CMK (cell line): ENCODE results near the gene KRT2.

ENCODE experiments used
- DNase-seq: peaks from one replicate; pipeline ENCODE4 v3.0.0-alpha.2; 2010; ENCODE audit warnings: low read depth

The KRT2 gene

DNA sequence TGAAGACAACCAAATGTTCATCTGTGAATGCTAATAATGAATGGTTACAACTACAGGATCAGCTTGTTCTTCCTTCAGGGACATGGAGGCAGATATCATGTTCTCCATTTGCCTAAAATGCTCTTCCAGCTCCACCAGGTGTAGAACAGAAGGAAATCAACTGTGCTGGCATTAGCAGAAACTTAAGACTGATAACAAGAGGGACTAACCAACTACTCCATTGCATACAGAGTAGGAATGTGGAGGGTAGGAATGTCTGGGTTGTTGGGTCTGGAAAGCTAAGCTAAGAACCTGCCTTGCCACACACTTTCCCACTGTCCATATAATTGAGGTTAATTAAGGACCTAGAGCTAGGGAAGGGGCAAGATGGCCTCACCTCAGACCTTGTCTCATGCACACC is 11.4 kb upstream of the KRT2 start:
- no peak for DNase-seq

DNA sequence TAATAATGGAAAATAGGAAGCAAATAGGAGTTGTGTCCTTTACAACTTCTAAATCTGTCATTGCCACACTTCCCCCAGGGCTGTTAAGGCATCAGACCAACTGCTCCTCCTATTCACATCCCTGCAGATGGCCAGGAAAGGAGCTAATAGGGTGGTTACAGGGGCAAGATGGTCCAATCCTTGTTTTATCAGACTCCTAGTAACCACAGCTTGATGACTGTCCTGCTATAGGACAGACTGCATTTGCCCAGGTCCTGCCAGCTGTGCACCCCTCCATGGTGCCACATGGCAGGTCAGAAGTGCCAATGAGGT is 10.9 kb upstream of the KRT2 start:
- no peak for DNase-seq

DNA sequence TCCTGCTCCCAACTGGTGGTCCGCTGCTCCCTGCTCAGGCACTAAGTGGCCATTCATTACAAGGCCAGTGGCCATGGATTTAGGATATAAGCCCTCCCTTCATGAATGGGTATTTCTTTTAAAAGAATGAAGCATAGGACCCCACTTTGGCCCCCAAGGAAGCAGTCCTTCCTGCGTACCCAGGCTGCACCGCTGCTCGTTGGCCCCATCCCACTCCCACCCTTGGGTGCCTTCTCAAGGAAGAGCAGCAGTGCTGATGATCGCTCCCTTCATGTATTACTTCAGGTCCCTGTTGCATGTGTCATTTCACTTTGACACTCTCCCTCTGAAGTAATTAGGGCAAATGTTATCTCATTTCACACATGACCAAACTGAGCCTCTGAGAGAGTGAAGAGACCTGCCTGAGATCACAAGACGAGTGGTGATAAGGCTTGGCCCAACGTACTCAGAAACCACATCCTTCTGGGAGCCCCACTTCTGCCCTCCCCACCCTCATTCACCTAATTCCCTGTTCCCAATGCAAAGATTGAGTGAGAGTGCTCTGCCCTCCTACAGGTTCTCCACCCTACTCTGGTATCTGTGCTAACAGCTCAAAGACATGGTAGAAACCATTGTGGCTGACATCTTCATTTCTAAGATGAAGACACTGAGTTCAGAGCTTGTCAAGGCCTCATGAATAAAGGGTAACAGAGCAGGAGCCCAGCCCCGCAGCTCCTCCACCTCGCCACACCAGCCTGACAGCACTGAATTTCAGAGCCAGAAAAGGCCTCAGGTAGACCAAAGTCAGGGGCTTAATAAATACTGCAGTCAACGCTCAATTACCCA is 10.3 kb upstream of the KRT2 start:
- DNase-seq: peak; percentile 90

DNA sequence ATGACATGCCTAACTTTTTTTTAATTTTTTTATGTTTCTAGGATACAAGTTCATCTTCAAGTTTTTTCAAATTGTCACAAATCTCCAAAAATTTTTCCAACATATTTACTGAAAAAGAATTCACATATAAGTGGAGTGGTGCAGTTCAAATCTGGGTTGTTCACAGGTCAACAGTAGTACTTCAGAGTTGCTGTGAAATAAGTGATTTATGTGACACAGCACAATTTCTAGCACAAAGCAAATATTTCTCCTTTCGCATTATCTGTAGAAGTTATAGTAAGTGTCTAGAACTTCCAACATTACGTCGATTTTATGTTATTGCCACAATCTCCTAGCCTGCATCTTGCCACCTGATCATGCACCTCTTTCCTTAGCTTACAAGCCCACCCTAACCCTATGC is 9.7 kb upstream of the KRT2 start:
- no peak for DNase-seq

DNA sequence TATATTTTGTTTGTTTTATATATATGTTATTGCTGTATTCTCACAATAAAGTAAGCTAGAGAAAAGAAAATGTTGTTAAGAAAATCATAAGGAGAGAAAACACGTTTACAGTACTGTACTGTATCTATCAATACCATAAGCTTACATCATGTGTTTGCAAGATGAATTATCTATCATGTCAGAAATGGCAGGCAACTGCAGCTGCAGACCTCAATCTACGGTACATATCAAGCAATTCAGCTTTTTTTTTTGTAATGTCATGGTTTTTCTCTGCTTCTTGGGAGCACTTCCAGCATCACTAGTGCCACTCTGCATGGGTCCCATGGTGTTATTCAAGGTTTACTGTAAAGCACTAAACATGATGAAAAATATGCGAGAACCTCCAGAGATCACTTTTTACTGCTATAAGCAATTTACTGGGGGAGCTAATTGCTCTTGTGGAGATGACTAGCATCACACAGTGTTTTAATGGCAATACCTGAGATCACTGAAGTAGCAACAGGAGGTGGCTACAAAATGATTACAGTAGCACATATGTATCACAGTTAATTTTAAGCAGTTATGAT is 9.0 kb upstream of the KRT2 start:
- DNase-seq: no peak

DNA sequence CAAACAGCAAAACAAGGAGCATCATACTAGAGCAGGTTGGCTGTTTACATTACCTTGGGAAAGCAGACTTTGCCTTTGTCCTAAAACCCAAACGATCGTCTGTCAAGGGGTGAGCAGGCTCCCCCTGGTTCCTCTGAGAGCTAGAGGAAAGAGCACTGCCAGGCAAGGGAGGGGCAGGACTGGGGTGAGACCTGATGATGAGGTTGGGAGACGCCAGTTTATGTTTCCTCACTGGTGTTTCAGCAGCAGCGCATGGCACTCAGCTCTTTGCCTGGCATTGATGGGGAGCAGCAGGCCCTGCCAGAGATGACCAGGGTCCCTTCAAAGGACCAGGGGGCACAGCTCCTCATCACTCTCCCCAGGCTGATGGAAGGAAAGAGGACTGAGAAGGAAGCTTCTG is 7.9 kb upstream of the KRT2 start:
- no peak for DNase-seq

DNA sequence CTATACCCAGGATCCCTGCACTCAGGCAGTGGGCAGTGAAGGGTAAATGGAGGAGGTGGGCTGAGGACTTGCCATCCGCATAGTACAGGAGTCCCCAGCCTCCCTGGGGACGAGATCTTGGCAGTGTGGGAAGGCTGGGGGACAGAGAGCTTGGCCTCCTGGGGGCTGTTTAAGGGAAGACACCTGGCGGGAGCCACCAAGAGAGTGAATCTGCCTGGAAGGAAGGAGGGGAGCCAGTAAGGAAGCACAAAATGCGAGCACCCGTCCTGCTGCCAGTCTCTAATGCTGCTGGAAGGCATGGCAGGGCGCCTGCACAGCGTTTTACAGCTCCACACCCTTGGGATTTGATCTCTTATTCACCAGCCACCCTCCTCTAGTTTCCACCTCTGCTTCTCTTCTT is 7.4 kb upstream of the KRT2 start:
- DNase-seq: no peak

DNA sequence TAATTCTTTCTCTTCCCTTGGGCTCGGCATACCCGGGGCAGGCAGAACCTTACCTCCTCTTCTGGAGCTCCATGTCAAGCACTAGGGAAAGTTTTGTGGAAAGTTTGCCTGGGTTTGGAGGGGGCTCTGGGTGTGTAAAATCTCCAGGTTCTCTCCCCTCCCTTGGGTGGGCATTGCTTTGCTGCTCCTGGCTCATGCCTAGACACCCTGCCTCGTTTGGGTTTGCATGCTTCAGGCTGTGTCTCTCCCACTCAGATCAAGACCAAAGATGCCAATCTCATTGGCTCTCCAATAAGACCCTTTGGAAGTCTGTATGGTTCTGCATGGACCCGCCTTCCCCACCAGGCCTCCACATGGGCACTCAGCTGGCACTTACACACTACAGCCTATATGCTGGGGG is 6.2 kb upstream of the KRT2 start:
- DNase-seq: no peak

DNA sequence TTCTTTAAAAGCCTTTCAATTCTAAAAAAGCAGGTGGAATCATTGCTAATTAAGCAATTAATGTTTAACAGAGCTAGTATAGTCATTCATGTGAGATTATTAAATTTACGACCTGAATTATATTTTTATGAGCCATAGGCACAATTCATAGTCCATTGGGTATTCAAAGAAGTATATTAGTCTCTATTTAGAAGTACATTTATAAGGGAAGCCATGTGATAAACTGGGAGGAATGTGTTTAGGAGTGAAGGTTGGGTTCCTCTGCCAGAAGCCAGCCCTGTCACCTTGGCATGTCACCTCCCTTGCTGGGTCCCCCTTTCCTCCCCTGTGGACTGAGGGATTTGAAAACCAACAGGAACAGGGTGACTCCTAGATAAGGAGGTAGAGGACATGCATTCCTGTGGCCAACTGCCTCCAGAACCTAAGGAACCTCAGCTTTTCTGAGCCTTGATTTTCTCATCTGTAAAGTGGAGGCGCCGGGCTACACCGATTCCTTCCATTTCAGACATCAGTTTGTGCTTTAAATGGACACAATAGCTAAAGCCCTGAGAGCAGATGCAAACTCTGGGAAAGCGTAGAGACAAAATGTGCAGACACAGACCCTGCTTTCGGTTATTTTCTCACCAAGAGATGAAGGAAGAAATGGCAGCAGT is 5.4 kb upstream of the KRT2 start:
- DNase-seq: no peak

DNA sequence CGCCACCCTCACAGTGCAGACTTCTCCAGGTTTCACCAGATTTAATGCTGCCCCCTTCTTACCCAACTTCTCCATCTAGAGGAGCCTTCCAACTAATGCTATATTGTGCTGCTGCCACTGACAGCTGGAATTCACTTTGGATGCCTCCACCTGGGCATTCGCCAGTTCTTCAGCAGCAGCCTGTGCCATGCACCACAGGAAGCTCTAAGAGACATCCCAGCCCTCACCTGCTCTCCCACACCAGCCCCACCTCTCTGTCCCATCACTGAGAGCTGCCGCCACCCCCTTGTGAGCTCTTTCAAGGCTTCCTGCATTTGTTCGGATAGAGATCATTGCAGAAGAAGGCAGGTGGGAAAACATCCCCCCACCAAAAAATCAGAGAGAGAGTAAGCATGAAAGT is 4.6 kb upstream of the KRT2 start:
- DNase-seq: no peak

DNA sequence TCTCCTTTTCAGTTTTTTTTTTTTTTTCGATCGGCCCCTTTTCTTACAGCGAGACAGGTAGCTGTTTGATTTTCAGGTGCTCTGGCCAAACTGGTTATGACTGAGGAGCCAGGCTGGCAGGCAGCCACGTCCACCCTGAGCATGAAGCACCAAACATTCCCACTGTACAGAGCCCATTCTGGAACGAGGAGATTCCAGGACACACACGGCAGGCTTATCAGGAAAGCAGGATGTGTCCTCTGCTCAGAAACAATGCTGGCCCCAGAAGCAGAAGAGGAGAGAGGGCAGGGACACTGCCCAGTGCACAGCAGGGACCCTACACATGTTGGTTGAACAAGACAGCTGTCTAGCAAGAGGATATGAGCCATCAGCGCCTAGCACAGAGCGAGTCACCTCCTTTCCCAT is 3.7 kb upstream of the KRT2 start:
- DNase-seq: no peak

DNA sequence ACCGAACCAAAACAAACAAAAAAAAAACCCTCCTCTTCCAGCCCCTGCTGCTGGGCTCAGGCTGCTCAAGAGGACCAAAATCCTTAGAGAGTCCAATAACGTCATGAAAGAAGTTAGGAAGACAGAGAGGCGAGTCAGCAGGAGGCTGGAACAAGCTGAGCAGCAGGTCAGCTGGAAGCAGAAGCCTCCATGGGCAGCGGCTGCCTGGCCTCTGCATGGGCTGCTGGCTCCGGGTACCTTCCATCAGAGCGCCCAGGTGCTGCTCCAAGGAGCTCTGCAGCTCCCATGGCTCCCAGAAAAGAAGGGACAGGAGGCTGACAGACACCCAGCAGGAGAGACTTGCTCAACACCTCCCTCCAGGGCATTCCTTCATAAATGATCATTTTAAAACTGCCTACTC is 3.2 kb upstream of the KRT2 start:
- no peak for DNase-seq

DNA sequence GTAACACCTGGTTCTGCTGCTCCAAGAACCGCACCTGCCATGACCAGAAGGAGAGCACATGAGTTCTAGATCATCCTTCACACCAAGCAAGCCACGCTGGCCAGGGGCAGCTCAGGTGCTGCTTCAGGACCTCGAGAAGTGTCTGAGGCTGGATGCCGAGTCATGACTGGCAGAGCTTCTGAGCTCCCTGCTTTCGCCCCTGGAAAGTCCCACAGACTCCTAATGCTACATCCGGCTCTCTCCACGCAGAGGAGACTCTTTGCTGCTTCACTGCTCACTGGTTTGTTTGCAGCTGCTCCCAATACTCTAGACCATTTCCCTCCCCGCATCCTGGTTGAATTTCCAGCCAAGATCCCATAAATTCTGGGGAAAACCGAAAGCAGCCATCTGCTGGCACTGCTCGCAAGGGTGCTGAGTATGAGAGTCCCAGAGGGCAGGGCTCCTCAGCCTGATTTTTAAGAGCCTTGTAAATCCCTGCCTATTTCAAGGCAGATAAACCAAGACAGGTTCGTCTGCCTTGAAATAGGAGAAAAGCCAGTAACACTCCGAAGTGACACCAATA is 1.4 kb downstream of the KRT2 start:
- no peak for DNase-seq

DNA sequence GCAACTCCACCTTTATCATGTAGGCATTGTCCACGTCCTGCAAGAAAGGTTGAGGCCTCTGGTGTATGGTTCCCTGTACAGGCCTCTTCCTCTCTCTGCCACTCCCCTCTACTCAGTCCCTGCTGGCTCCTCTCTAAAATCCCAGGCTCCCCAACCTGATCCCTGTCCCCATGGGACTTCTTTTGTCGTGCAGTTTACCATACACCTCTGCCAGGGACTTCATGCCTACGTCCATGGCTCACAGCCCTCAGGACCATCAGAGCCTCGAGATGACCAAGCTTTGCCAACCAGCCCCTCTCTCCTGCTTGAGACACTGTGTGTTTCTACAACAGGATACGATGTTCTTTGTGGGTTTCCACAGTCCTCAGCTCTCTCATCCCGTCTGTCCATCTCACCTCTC is 2.9 kb downstream of the KRT2 start:
- DNase-seq: no peak

DNA sequence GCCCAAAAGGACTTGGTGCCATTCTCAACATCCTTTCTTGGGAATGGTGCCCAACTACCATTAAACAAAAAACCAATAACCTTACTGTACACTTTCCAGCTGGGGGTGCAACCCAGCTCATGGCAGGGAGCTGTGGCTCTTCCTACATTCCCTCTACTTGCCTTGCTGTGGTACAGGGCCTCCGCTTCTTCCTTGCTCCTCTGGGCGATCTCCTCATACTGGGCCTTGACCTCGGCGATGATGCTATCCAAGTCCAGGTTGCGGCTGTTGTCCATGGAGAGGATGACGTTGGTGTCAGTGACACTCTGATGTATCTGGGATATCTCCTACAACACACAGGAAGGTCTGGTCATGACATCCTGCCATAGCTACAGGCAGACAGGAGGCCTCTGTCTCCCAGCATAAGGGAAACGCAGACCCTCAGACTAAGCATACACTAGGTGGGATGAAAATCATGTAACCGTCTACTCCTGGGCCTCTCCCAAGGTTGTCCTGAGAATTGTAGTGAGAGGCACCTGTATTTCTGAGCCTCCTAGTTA is 3.9 kb downstream of the KRT2 start:
- no peak for DNase-seq

DNA sequence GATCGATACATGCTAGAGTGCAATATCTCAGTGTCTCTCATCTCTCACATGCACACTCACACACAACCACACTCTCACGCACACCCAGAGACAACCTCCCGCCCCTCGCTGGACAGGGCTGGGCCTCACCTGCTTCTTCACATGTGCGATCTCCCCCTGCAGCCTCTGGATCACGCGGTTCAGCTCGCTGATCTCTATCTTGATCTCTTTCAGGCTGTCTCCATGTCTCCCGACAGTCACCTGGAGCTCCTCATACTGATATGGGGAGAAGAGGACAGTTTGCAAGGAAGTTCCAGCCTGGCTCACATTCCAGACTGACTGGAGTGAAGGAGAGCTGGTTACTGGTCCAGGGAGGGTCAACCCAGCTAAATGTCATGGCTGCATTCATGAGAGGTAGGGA is 4.4 kb downstream of the KRT2 start:
- no peak for DNase-seq

DNA sequence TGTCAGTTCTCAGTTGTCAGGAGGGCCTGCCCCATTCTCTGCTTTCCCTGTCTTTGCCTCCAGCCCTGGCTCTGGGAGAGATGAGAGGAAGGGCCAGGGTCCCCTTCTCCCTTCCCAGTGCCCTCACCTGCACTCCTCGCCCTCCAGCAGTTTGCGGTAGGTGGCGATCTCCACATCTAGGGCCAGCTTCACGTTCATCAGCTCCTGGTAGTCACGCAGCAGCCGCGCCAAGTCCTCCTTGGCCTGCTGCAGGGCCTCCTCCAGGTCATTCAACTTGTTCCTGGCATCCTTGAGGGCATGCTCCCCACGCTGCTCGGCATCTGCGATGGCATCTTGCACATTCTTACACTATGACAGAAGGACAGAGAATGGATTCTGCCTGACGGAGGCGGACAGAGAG is 5.4 kb downstream of the KRT2 start:
- no peak for DNase-seq

DNA sequence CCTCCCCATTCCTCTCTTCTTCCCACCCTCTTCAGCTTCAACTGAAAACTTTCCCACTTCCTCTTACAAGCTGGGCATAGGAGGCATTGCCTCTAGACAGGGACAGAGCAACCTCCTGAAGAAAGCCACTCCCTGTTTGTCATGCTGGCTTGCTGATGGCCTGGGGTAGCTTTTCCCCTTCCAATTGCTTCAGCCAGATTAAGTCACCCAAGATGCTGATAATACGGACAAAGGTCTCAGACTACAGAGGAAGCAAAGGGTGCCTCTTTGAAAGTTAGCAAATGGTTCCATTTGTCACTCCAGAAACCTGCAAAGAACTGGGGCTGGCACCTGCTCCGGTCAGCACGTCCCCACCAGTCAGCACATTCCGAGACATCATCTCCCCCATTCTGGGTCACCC is 6.0 kb downstream of the KRT2 start:
- DNase-seq: no peak

DNA sequence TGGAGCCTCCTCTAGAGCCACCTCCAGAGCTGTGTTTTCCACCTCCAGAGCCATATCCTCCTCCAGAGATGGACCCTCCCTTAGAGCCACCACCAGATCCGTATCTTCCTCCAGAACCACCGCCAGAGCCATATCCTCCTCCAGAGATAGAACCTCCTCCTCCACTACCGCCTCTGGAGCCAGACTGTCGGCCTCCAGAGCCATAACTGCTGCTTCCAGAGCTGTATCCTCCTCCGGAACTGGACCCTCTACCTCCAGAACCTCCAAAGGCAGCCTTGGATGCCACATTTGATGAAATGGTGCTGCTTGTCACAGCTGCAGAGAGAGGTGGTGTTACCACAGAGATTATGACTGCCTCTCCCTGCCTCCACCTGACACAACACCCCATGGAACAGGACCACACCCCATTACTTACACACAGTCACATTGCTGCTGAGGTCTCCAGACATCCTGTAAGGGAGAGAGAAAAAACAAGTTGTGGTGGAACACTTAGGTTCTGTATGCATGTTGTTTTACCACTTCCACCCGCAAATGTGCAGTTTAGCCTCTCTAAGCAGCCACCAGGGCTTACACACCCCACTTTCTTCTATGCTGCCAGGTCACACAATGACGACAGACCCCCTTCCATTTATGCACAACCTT is 6.8 kb downstream of the KRT2 start:
- no peak for DNase-seq

DNA sequence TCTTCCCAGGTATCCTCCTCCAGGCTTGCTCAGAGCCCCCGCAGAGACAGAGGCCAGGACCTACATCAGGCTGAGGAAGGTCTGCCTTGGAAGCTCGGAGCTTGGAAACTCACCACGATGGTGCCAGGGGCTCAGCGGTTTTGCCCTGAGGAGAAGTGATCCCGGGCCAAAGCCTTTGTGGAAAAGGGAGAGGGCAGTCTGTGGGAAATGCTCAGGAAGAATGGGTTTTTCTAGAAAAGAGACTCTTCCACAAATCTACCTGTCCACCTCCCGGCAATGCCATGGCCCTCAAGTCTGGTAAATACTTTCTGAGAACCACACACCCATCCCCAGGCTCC is 8.0 kb downstream of the KRT2 start:
- DNase-seq: no peak

DNA sequence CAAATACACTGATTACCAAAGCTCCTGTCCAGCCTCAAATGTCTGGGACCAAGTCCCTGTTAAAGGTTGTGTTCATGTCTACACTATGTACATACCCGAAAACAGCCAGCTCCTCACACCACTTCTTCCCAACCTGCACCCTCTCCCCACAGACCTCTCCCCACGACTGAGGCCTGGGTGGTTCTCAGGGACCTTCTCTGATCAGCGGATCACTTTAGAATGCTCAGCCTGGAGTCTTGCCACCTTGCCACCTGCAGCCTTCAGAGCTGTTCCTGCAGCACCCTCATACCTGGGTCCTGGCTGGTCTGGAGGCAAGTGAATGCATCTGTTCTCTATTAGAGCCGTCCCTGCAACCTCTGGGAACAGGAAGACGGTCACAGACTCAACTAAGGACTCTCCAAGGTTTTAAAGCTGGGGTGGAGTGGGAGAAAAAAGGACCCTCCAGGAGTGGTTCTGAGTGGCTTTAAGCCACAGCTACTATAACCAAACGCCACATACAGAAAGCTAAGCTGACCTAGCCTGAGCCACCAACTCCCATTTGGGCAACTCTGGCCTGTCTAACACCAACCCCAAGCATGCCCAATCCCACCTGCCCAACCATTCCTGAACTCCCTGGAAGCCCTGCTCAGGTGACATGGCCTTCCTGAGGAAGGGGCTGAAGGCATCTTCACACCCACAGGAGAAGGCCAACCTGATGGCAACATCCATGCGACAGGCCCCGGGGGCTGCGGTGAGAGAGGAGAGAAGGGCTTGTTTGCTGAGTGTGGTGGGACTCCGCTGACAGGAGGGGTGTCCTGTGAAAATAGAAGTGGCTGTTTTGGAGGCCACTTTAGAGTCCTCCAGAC is 8.6 kb downstream of the KRT2 start:
- no peak for DNase-seq

DNA sequence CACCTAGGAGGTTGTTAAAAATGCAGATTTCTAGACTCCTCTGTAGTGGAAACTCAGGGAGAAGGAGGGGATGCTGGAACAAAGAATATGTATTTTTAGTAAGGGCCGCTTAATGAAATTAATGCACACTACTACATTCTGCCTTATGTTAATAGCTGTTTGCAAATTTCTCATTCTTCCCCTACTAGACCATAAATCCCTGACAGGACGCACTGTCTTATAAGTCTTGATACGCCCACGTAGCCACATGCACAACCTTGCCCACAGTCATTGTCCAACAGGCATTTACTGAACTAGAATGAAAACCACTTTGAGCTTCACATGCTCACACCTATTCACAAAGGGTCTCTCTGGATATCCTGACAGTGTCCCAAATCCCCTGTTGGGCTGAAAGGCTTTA is 10.5 kb downstream of the KRT2 start:
- no peak for DNase-seq
